B cell (primary cell): ENCODE measurements around the gene ADAM23. TPM values are rescaled to one million over a fixed set of nuclear protein-coding genes. Genes with fewer than 3 reads are reported as not detected.

Experiments used
- ATAC-seq: fragments of 200-7000 bp; cut with Tn5 transposase; one replicate; pipeline ENCODE4 v1.10.0; 2021; ENCODE audit warnings: low read depth, mild to moderate bottlenecking, moderate number of reproducible peaks, moderate library complexity
- CTCF ChIA-PET: fragments of 350-600 bp; sonication (Branson Sonifier 250); formaldehyde crosslinking; loops from one replicate; lab custom pipeline; 2021; ENCODE audit warnings: antibody characterized with exemption, inconsistent platforms; lab: Charles Lee
- POLR2A ChIA-PET: fragments of 350-600 bp; sonication (Branson Sonifier 250); formaldehyde crosslinking; loops from one replicate; lab custom pipeline; 2021; ENCODE audit warnings: antibody characterized with exemption; lab: Charles Lee
- DNase-seq: peaks from one replicate; pipeline ENCODE4 v3.0.0; 2013
- H2AFZ ChIP-seq: 2 replicates; pipeline ENCODE4 v1.6.1; 2012; ENCODE audit warnings: mild to moderate bottlenecking, low read depth, low read length; ENCODE audit not compliant: insufficient read depth, poor library complexity, severe bottlenecking
- H3K27ac ChIP-seq, 2 donors: 1 replicate in 1 of 2; 2 replicates in 1 of 2; pipeline ENCODE4 v1.5.1; 2012 to 2013; ENCODE audit warnings: low read length in 2 of 2, mild to moderate bottlenecking in 2 of 2, moderate library complexity in 1 of 2
- H3K27me3 ChIP-seq, 4 experiments: fragments of 200-600 bp in 1 of 4; sonication (generic) in 1 of 4; replicated peaks in 1 of 4; 1 replicate in 2 of 4; 2 replicates in 2 of 4; pipeline versions ENCODE4 v1.6.1 to v1.7.0; 2013 to 2016; ENCODE audit warnings: low read length in 3 of 4, mild to moderate bottlenecking in 2 of 4, mixed read lengths in 1 of 4, moderate library complexity in 1 of 4; ENCODE audit not compliant: insufficient read depth in 4 of 4, control insufficient read depth in 3 of 4; ENCODE audit errors: control extremely low read depth in 1 of 4
- H3K36me3 ChIP-seq, 2 experiments: replicated peaks in 1 of 2; 1 replicate in 1 of 2; 2 replicates in 1 of 2; pipeline versions ENCODE4 v1.6.1 to v1.7.1; 2013; ENCODE audit warnings: low read length in 1 of 2; ENCODE audit not compliant: insufficient read depth in 2 of 2, control insufficient read depth in 1 of 2; ENCODE audit errors: control extremely low read depth in 1 of 2, extremely low read depth in 1 of 2
- H3K4me1 ChIP-seq, 2 donors: fragments of 200-600 bp in 1 of 2; sonication (generic) in 1 of 2; 1 replicate in 1 of 2; 2 replicates in 1 of 2; pipeline versions ENCODE4 v1.5.1 to v1.6.1; 2013 to 2017; ENCODE audit warnings: low read length in 2 of 2; ENCODE audit not compliant: control insufficient read depth in 2 of 2, insufficient read depth in 2 of 2
- H3K4me2 ChIP-seq: replicated peaks from 2 replicates; pipeline ENCODE3; 2012; ENCODE audit warnings: mild to moderate bottlenecking, low read depth, low read length; ENCODE audit not compliant: poor library complexity, severe bottlenecking
- H3K4me3 ChIP-seq, 5 experiments: fragments of 200-600 bp in 1 of 5; sonication (generic) in 1 of 5; 1 replicate in 3 of 5; 2 replicates in 2 of 5; pipeline versions ENCODE4 v1.5.1 to v1.7.0; 2011 to 2016; ENCODE audit warnings: low read length in 4 of 5, mild to moderate bottlenecking in 4 of 5, low read depth in 2 of 5, control low read depth in 1 of 5, moderate library complexity in 1 of 5; ENCODE audit not compliant: insufficient read depth in 1 of 5; ENCODE audit errors: control extremely low read depth in 1 of 5, extremely low read depth in 1 of 5
- H3K79me2 ChIP-seq: fragments of 200-600 bp; sonication (generic); one replicate; pipeline ENCODE4 v1.6.0; 2016; ENCODE audit warnings: low read length; ENCODE audit not compliant: control insufficient read depth, insufficient read depth
- H3K9ac ChIP-seq: fragments of 200-600 bp; sonication (generic); 2 replicates; pipeline ENCODE4 v1.6.1; 2017; ENCODE audit warnings: mild to moderate bottlenecking, low read length, moderate library complexity
- H3K9me3 ChIP-seq, 3 donors: one replicate each; pipeline versions ENCODE4 v1.6.1 to v1.7.1; 2013; ENCODE audit warnings: low read length in 2 of 3; ENCODE audit not compliant: control insufficient read depth in 2 of 3, insufficient read depth in 1 of 3; ENCODE audit errors: control extremely low read depth in 1 of 3
- H4K20me1 ChIP-seq: 2 replicates; pipeline ENCODE4 v1.6.0; 2012; ENCODE audit warnings: mild to moderate bottlenecking, low read length; ENCODE audit not compliant: insufficient read depth, control insufficient read depth, poor library complexity, severe bottlenecking
- H3K27ac Mint-ChIP-seq: one replicate; pipeline ENCODE4 v1.8.0; 2021; ENCODE audit warnings: mixed read lengths
- H3K27me3 Mint-ChIP-seq: one replicate; pipeline ENCODE4 v1.8.0; 2021; ENCODE audit warnings: mixed read lengths
- H3K4me1 Mint-ChIP-seq: one replicate; pipeline ENCODE4 v1.8.0; 2021; ENCODE audit warnings: mixed read lengths
- H3K4me3 Mint-ChIP-seq: one replicate; pipeline ENCODE4 v1.8.0; 2021; ENCODE audit warnings: mixed read lengths
- H3K9me3 Mint-ChIP-seq: one replicate; pipeline ENCODE4 v1.8.0; 2022; ENCODE audit warnings: mixed read lengths; ENCODE audit not compliant: insufficient read depth
- CTCF ChIP-seq: fragments of 200-600 bp; IDR thresholded peaks from one replicate; pipeline ENCODE4 v1.8.0; 2022; ENCODE audit warnings: antibody characterized with exemption, mild to moderate bottlenecking
- EZH2 ChIP-seq: IDR thresholded peaks from 2 replicates; pipeline ENCODE4 v1.6.1; 2012; ENCODE audit warnings: borderline replicate concordance, low read depth, mild to moderate bottlenecking, moderate library complexity, low read length; ENCODE audit not compliant: insufficient read depth, poor library complexity, severe bottlenecking
- WGBS: methylation state at CpG from one replicate; pipeline ENCODE4 v1.1.5; 2013; ENCODE audit warnings: missing lambda C conversion rate; ENCODE audit not compliant: insufficient coverage; 5-methylcytosine and 5-hydroxymethylcytosine counted together
- intact Hi-C: fragments of 100-400 bp; cut with micrococcal nuclease; formaldehyde crosslinking; loops from one replicate; pipeline ENCODE4 v1.10.0; 2022
- polyA plus RNA-seq: library from polyadenylated mRNA; depleted of rRNA; stranded (reverse); fragments of >200 nt; gene quantifications from 2 replicates; pipeline ENCODE4 v1.2.3, GENCODE V29; 2012
- total RNA-seq, 2 donors: library from RNA; stranded (reverse); fragments of 120-200 nt in 1 of 2; gene quantifications; 1 replicate in 1 of 2; 2 replicates in 1 of 2; pipeline versions ENCODE4 v1.2.3 to v1.2.4, GENCODE V29; 2013 to 2022

ADAM23 gene
- total and polyA plus RNA-seq, 2 donors (not counting 1 experiment from before 2014, with no cell fraction given): 0.78 to 1.7 TPM

DNA sequence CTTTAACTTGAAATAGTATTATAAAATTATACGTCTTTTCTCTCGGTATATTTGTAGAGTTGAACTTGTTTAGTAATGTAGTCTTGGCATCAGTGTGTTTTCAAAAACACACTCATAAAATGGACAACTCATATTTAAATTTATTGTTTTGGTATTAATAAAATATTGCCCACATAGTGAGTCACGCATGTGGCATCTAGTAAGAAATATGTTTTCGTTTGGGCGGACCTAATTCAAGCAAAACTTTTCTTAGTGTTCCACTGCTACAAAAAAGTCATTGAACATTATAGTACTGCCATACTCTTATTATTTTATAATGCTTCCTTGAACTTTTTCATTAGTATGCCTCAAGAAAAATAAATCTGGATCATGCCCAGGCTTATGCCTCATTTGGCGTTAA is 167.9 kb downstream of the ADAM23 start:
- Histone ChIP-seq H3K4me2 (no peak overlapping the region), H3K4me3 (no peak overlapping the region), H3K36me3 (no peaks in the 10 kb centered on the region), H3K27me3 (no peaks in the 10 kb centered on the region), H3K9me3 (no peaks in the 10 kb centered on the region), H3K9ac (no peak overlapping the region), H2AFZ (no peak overlapping the region), H3K4me1 (no peaks in the 10 kb centered on the region), H4K20me1 (no peaks in the 10 kb centered on the region), H3K79me2 (no peaks in the 10 kb centered on the region), H3K27ac (no peak overlapping the region)
- CTCF ChIA-PET: no interaction called here
- Mint-ChIP-seq H3K4me3 (no peak overlapping the region), H3K27ac (no peak overlapping the region), H3K4me1 (no peaks in the 10 kb centered on the region), H3K9me3 (no peaks in the 10 kb centered on the region), H3K27me3 (no peaks in the 10 kb centered on the region)
- POLR2A ChIA-PET: no interaction called here
- intact Hi-C loops: no loop called here
- ATAC-seq (no peak), DNase-seq (no peak)
- TF ChIP-seq CTCF (no peak), EZH2 (no peak)
- WGBS: 100% methylated on average over 1 of the region's 6 CpGs

DNA sequence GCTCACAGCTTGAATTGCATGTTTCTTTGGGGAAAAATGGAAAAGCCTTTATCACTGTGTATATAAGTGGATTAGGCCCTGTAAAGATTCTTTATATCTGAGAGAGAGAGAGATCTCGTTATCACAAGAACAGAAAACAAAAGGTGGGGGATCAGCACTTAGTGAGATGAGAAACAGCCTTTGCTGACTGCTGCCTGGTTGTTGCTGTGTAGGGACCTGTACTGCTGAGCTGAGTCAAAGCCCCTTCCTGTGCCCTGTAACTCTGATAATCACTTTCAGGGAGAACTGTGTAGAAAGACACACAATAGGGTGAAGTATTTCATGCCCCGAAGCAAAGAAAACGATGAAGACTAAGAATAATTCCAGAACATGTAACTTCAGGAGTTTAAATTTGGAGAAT is 168.4 kb downstream of the ADAM23 start:
- H3K79me2 ChIP-seq: no peaks in the 10 kb centered on the region
- no peak for ATAC-seq
- Mint-ChIP-seq H3K9me3 (no peaks in the 10 kb centered on the region), H3K4me1 (no peaks in the 10 kb centered on the region), H3K4me3 (no peak overlapping the region), H3K27me3 (no peaks in the 10 kb centered on the region), H3K27ac (no peak overlapping the region)
- TF ChIP-seq CTCF: no peak
- no peak for TF ChIP-seq EZH2
- ChIA-PET CTCF (no interaction called here), POLR2A (no interaction called here)
- DNase-seq: no peak
- no peak overlapping the region for H2AFZ ChIP-seq
- WGBS: 87% methylated on average over 3 of the region's 3 CpGs
- H3K9me3 ChIP-seq: no peaks in the 10 kb centered on the region
- no peaks in the 10 kb centered on the region for H4K20me1 ChIP-seq
- intact Hi-C loops: no loop called here
- no peaks in the 10 kb centered on the region for H3K27me3 ChIP-seq
- H3K4me3 ChIP-seq: no peak overlapping the region
- H3K4me1 ChIP-seq: no peaks in the 10 kb centered on the region
- no peak overlapping the region for H3K27ac ChIP-seq
- no peak overlapping the region for H3K4me2 ChIP-seq
- no peaks in the 10 kb centered on the region for H3K36me3 ChIP-seq
- no peak overlapping the region for H3K9ac ChIP-seq
